HG02571 (cell line): ENCODE results near the gene HSPB8.
"Not testable (repeated sequence)": the region's sequence is repeated elsewhere in the genome, so short reads cannot be mapped to it uniquely, and the experiment has no call there.

Source experiments
- ATAC-seq: cut with Tn5 transposase; IDR thresholded peaks from one replicate; pipeline ENCODE4 v1.9.1; 2021; ENCODE audit warnings: mild to moderate bottlenecking, moderate library complexity; ENCODE audit not compliant: unreplicated experiment

Gene HSPB8

DNA sequence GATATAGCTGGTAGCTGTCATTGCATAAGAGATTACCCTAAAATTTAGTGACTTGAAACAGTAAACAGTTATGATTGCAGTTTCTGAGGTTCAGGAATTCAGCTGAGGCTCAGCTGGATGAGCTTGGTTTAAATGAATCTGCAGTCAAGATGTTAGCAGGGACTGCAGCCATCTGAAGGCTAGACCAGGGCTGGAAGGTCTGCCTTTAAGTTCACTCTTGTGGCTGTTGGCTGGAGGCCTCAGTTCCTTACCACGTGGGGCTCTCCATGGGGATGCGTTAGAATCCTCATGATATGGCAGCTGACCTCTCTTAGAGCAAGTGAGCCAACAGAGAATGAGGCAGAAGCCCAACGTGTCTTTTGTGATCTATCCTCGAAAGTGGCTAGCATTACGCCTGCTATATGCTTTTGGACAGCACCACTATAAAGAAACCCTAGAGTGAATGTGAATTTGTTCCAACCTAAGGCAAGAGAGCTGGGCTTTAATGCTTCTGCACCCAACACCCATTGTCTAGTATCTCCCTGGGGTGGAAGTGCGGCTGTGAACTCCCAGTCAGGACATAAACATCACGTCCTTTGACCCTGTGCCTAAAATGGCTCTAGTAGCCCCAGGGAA, 26.0 kb downstream of the HSPB8 start:
- ATAC-seq = no peak

DNA sequence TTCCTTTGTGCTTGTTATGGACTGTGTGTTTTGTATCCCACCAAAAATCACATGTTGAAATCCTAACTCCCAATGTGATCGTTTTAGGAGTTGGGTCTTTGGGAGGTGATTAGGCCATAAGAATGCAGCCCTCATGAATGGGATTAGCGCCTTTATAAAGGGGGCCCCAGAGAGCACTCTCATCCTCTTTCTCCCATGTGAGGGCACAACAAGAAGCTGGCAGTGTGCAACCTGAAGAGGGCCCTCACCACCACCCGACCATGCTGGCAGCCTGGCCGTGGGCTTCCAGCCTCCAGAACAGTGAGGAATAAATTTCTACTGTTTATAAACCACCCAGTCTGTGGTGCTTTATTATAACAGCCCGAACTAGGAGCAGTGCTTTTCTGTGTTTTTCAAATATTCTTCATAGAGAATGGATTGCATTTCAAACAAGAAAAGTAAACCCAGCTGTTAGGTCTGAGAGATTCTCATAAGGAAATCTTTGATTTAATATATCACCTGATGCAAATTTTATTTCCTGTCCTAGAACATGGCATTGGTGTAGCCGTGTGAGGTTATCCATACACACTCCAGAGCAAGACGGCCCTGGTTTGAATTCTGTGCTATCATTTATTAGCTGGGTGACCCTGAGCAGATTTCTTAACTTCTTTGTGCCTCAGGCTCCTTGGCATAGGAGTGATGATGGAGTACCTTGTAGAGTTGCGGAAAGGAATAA, 27.8 kb downstream of the HSPB8 start:
- ATAC-seq = no peak

DNA sequence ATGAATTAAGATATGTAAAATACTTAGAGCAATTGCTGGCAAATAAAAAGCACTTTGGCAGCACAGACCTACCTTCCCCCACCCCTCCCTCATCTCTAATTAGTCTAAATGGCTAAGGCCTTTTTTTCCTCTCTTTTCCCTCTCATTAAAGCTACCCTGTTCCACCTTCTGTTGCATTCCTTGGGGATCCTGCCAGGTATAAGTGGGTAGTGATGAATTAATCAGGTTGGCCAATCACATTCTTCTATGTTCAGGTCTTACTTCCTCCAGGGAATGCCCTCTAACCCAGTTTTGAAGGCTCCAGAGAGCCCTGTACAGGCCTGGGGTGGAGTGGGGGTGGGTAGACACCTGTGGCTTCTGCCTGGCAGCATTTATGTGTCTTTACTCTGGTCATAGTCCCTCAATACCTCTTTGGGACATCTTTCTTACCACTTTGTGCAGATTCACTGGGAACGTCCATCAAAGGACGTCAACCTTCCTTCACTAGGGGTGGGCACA, 28.4 kb downstream of the HSPB8 start:
- ATAC-seq = no peak

DNA sequence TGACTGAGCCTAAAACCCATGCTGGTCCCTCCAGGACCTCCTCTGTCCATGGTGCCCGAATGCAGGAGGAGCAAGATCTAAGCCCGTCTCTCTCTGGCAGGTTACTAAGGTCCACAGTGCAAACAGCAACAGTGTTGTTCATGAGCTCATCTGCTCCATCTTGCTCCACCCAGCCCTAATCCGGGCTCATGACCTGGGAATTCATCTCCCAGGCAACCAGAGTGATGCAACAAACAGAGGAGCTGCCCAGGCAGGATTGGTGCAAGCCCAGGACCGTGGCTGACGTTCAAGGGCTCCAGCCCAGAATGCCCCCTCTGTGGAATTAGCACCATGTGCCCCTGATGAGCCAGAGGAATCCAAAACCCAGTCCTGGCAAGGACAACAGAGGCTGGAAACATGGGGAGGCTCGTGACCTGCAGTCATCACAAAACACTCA, 29.9 kb downstream of the HSPB8 start:
- ATAC-seq = no peak

DNA sequence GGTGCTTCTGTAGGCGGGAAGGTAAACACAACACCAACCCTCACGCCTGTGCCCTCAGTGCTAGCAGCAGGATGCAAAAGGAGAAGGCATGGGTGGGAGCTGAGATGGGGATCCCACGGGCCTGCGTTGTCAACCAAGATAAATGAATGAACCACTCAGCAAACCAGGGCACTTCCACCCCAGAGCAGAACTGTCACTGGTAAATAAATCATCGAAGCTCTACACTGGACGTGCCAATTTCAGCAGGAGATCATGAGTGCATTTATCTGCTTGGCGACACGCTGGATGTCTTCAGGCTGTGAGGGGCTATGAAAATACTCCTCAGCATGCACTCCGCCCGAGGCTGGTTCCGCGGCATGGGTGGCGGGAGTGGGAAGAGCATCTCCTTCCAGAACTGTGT, 33.2 kb downstream of the HSPB8 start:
- no peak for ATAC-seq

DNA sequence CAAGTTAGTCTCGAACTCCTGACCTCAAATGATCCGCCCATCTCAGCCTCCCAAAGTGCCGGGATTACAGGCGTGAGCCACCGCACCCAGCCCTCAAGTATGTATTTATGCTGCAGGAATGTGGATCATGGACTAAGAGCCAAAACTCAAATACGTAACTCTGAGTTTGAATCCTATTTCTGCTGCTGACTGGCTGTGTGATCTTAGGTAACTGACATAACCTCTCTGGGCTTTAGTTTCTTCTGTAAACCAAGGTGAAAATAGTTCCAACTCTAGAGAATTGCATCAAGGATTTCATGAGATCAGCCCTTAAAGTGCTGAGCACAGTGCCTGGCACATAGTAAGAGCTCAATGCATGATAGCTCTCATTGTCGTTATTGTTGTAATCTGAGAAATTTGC, 37.4 kb downstream of the HSPB8 start:
- ATAC-seq = no peak

DNA sequence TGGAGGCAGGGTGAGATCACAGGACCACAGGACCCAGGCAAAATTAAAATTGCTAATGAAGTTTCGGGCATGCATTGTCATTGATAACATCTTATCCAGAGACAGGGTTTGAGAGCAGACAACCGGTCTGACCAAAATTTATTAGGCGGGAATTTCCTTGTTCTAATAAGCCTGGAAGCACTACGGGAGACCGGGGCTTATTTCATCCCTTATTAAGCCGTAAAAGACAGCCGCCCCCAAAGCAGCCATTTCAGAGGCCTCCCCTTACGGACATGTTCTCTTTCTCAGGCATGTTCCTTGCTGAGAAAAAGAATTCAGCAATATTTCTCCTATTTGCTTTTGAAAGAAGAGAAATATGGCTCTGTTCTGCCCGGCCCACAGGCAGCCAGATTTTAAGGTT, 40.1 kb downstream of the HSPB8 start:
- ATAC-seq = not testable (repeated sequence)

DNA sequence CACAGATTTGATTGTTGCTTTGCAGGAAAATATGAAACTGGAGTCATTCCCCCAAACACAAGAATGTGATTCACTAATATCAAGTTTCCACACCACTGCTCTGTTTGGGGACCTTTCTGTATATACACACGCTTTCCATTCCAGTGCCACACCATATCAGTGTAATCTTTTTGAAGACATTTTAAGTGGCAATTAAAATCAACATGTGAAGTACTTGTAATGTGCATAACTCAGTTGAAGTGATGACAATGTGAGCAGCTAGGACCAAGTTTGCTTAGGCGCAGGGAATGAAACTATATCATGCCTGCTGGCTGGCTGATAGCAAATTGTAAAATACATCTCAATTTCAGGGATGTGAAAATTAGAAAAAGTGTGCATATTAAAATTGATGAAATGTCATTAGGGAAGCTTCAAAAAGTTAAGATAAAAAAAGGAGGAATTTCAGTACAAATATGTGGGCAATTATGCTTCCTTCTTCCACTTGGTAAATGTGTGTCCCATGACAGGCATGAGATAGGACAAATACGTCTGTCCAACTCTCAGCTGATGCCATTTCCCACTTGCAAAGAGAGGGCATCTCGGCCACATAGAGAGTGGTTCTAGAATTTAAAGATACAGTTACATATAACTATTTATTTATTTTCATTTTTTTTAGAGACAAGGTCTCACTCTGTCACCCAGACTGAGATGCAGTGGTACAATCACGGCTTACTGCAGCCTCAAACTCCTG, 43.7 kb downstream of the HSPB8 start:
- ATAC-seq = no peak

DNA sequence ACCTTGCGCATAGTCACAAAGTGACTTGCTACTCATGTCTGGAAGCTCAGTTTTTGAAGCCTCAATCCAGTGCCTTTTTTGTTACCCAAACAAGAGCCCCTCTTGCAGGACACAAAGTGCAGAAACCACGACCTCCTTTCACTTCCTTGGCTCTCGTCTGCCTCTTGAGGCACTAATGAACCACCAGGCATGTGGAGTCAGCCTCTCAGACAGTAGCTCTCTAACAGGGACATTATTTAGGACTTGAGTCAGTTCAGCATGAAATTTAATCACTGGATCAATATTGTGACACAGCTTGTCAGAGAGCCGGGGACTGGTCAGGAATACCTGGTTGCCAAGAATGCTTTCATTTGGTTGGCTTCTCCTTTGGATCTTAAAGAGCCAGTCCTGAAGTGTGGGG, 46.7 kb downstream of the HSPB8 start:
- ATAC-seq = no peak

DNA sequence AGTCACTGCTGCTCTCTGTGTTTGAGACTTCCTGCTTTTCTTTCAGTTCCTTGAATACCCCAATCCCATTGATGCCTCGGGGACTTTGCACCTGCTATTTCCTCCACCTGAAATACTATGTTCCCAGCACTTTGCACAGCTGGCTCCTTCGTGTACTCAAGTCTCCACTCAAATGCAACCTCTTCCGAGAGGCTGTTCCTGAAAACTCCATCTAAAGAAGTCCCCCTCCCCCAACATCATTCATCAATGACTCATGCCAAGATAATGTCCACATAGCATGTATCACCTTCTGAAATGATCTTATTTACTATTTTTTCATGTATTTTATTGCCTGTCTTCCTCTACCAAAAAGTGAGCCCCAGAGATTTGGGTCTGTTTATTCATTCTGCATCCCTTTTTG, 48.6 kb downstream of the HSPB8 start:
- no peak for ATAC-seq

DNA sequence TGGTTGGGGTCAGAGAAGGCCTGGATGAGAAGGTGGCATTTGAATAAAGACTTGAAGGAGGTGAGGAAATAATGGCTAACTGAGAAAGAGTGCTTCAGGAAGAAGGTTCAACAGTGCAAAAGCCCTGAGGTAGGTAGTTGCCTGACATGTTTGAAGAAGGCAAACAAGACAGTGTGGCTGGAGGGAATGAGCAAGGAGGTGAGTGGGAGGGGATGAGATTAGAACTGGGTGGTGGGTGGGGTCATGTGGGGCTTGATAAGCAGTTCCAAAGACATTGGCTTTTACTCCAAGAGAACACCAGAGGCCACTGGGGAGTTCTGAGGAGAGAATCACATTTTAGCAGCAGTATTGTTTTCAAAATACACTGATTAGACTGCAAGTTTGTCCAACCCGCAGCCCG, 50.5 kb downstream of the HSPB8 start:
- no peak for ATAC-seq

DNA sequence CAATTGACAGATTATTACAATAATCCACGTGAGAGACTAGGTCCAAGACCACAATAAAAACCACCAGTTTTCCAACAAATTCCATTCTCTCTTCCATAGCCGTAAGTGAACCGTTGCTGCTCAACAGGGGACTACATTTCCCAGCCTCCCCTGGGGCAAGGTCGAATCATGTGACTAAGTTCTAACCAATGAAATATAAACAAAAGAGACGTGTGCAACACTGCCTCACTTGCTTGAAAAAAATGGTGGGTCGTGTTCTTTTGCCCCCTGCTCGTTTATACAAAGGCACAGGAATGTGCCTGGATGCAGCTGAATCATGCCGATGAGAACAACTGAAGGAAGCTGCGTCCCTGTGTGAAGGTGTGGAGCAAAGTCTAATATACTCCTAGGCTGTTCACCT, 51.1 kb downstream of the HSPB8 start:
- ATAC-seq = no peak

DNA sequence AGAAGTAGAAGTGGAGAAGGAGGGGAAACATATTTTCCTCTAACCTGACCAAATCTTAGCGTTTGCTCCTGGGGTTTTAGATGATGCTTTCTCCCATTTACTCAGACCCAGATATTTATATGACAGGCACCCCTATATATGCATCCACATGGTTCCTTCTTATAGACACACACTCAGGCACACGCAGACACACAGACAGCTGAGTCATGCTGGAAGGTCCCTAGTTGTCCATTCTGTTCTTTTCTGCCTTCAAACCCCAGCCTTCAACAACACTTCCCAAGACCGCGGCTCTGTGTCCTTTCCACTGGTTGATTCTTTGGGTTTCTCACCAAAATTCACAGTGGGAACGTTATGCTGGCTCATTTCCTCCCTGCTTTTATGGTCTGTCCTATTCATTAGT, 52.1 kb downstream of the HSPB8 start:
- no peak for ATAC-seq

DNA sequence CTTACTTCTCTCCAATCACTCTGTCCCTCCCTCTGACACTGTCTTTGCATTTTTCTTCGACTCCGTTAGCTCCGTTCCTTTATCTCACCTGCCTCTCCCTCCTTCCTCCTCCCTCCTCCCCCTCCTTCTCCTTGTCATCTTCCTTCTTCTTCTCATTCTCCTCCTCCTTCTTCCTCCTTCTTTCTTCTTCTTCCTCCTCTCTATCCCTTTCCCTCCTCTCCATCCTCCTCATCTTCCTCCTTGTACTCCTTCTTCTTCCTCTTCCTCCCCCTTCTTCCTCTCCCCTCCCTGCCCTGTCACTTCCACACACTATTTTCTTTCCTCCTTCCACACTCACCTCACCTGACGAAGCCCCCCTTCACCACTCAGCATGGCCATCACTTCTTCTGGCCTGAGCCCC, 53.0 kb downstream of the HSPB8 start:
- no peak for ATAC-seq

DNA sequence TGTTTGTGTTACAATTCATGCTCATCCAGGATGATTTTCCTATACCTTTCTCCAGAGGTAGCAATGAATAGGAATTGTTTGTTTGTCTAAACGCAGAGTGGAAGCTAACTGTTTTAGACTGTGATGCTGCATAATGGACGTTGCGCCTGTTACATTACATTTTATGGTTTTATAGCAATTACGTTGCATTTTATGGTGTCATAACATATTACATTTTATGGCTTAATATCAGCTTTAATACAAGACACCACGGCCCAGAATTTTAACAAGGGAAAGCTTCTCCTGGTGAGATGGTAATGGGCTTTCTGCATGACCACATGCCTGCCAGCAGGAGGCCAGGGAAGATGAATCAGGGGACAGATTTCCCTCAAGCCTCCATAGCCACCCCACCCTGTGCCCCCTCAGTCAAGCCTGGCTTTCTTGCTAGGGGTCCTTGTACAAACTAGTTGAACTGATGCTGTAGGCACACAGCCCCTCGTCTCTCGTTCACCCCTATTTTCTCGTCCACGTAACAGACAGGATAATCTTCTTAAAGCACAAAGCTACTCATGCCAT, 56.5 kb downstream of the HSPB8 start:
- ATAC-seq = no peak

DNA sequence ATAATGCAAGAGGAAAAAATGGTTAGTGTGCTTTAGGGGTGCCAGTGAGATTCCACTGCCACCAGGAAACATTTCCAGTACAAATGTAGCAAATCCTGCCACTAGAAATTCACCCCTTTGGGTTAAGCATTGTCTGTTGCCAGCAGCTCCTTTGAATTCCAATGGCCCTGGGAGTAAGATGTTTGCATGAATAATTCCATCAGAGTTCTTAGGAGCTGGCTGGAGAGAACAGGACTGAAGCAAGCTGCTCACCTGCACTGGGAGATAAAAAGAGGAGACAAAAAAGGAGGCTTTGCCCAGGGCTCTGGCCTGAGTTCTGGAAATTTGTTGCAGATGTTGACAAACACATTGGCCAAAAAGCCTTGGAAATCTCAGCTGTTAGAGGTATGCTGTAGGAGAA, 57.6 kb downstream of the HSPB8 start:
- no peak for ATAC-seq

DNA sequence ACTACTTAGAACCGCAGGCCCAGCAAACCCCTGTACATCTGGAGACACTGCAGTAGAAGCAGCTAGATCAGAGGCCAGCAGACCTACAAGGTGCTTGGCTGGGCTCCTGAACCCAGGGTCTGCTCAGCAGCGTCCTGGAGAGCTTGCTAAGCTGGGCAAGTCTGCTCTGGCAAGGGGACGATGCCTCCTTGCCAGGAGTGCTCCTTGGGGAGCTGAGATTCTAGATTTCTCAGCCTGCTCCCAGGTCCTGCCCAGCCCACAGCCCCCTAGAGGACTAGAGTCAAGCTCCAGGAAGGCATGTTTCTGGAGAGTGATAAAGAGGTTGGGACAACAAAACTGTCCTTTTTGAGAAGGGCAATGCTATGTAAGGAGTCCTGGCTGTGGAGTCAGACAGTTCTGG, 60.3 kb downstream of the HSPB8 start:
- ATAC-seq = no peak

DNA sequence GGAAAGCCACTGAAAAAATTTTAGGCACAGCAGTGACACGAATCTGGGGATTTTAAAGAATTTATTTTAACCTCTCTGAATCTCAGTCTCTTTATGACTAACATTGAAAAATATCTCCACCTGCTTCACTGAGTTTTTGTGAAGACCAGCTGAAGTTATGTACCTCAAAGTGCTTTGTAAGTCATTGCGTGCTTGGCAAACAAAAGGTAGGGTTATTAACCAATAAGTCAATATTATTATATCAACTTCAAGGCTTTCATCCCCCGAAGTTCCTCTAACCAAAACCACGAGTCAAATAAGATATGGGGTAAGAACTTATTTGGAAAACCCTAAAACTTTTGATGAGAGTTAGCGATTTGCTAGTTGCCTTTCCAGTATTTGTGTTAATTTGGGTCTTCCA, 62.3 kb downstream of the HSPB8 start:
- ATAC-seq = no peak

DNA sequence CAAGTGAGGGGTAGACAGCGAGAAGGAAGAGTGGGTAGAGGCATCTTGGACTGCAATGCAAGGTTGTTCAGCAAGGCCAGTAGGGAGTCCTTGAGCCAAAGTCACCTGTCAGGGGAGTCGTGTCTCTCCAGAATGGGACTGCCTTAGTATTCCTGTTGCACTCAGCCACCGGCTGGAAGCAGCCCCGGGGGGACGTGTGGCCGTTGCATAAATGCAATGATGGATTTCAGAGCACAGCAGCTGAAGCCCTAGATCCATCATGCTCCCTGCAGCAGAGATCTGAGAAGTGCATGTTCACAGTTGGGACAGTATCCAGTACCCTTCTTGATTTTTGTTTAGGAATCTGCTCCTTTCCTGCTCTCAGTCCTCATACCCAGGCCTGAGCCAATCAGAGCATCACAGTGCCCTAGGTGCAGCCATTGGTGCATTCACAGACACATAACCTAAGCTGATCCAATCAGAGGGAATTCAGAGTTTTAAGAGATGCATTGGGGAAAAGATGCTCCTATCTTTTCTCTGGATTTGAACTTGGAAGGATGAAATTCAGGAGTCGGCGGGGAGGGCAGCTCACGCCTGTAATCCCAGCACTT, 62.9 kb downstream of the HSPB8 start:
- no peak for ATAC-seq
